ENCODE results near the gene GALNTL6.

GALNTL6 gene

DNA sequence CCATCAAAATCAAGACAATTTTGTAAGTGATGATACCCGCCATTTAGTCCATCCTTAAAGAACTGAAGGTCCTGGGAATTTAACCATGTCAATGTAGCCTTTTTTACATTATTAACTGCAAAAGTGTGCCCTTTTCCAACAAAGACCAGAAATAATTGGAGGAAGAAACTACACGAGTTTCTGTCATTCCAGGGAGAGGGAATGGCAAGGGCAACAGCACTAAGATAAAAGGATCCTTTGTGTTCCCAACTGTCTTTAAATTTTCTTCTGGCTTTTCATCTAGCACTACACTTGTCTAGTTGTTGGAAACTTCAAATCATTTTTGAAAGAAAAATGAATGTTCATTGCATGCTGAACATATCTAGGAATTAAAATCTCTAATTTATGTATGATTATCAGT lies 286.2 kb downstream of the GALNTL6 start:
- no peaks in the 10 kb centered on the region for H3K36me3 Mint-ChIP-seq (ENCODE audit: low read depth)
- peaks cover 3% of the 10 kb centered on the region for H3K27me3 Mint-ChIP-seq (ENCODE audit: low read depth, poor library complexity)
- H3K4me1 Mint-ChIP-seq, result no peaks in the 10 kb centered on the region
- H3K9me3 Mint-ChIP-seq, result no peaks in the 10 kb centered on the region
- H3K27ac Mint-ChIP-seq, result no peak overlapping the region
- TF ChIP-seq, protein P1, sequence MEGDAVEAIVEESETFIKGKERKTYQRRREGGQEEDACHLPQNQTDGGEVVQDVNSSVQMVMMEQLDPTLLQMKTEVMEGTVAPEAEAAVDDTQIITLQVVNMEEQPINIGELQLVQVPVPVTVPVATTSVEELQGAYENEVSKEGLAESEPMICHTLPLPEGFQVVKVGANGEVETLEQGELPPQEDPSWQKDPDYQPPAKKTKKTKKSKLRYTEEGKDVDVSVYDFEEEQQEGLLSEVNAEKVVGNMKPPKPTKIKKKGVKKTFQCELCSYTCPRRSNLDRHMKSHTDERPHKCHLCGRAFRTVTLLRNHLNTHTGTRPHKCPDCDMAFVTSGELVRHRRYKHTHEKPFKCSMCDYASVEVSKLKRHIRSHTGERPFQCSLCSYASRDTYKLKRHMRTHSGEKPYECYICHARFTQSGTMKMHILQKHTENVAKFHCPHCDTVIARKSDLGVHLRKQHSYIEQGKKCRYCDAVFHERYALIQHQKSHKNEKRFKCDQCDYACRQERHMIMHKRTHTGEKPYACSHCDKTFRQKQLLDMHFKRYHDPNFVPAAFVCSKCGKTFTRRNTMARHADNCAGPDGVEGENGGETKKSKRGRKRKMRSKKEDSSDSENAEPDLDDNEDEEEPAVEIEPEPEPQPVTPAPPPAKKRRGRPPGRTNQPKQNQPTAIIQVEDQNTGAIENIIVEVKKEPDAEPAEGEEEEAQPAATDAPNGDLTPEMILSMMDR (IDR thresholded peaks at IDR 0.05), result no peak
- no peak overlapping the region for H3K4me3 Mint-ChIP-seq
- no peak for DNase-seq

DNA sequence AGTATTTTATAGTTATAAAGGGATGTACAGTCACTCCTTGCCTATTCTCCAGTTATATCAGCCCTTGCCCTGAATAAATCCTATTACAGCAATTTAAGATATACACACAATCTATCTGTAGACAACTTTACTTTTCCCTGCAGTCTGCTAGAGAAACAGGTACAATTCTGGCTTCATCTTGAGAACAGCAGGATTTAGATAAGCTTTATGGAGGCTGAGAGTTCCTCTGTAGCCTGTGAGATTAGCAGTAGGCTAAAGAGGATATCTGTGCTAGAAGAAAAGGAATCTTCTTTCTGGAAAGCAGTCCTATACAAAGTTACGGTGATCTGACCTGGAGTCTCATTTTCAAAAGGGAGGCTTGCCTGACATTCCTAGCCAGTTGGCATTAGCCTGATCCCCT lies 290.3 kb downstream of the GALNTL6 start:
- no peak overlapping the region for H3K27ac Mint-ChIP-seq
- H3K36me3 Mint-ChIP-seq (ENCODE audit: low read depth), result no peaks in the 10 kb centered on the region
- no peak for DNase-seq
- no peak overlapping the region for H3K4me3 Mint-ChIP-seq
- TF ChIP-seq, protein P1 (IDR thresholded peaks at IDR 0.05), result no peak
- H3K27me3 Mint-ChIP-seq (ENCODE audit: low read depth, poor library complexity), result no peaks in the 10 kb centered on the region
- no peaks in the 10 kb centered on the region for H3K4me1 Mint-ChIP-seq
- no peaks in the 10 kb centered on the region for H3K9me3 Mint-ChIP-seq

DNA sequence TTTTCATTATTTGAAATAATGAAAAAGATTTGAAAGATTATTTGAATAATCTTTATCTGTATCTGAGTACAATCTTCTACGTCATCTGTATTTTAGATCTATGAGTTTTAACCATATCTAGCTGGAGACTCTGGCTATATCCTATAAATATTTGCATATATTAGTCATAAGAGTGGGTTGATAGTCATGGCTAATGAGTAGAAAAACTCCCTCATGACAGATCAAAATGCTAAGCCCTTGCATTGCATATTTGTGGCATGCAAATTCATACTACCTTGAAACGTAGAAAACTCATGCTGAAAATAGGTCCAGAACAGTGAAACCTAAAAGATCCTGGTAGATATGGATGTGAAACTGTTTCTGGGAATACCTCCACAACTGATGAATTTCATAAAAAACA lies 291.3 kb downstream of the GALNTL6 start:
- DNase-seq, result no peak
- Mint-ChIP-seq H3K4me3 (no peak overlapping the region), H3K27me3 (ENCODE audit: low read depth, poor library complexity) (no peaks in the 10 kb centered on the region), H3K9me3 (no peaks in the 10 kb centered on the region), H3K4me1 (no peaks in the 10 kb centered on the region), H3K27ac (no peak overlapping the region), H3K36me3 (ENCODE audit: low read depth) (no peaks in the 10 kb centered on the region)
- TF ChIP-seq, protein P1 (IDR thresholded peaks at IDR 0.05), result no peak

DNA sequence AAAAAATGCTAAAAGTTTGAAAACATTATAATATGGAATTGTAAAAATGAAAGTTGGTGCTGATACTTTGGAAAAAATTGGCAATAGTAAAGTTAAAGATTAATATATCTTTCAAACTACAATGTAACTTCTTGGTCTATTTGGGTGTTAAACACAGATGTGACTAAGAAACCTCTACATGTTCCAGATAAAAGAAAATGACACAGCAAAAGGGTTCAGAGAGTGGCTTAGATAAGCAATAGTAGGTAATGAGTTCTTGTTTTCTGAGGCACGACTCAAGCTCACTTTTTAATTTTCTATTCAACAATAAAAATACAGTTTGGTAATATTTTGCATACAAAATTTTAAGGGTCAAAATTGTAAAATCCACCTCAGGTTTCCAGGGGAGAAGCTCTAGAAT lies 292.7 kb downstream of the GALNTL6 start:
- Mint-ChIP-seq H3K4me1 (no peaks in the 10 kb centered on the region), H3K4me3 (no peak overlapping the region), H3K27ac (no peak overlapping the region), H3K36me3 (ENCODE audit: low read depth) (no peaks in the 10 kb centered on the region), H3K27me3 (ENCODE audit: low read depth, poor library complexity) (no peaks in the 10 kb centered on the region), H3K9me3 (no peaks in the 10 kb centered on the region)
- no peak for DNase-seq
- TF ChIP-seq, protein P1 (IDR thresholded peaks at IDR 0.05), result no peak

DNA sequence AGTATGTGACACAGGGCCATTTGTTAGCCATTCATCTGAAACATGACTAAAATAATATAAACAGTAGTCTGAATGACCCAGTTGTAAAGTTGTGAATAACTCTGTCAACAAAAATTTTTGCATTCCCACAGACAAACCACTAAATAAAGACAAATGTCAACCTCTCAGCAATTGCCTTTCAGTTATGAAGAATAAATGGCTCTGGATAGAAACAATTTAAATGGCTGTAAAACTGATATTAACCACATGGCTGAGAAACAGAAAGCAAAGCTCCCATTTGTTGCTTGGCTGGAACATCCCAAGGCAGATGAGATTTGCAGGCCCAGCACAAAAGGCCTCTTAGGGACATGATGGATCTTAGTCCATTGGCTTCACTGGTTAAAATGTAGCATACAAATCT lies 296.3 kb downstream of the GALNTL6 start:
- H3K4me1 Mint-ChIP-seq, result no peaks in the 10 kb centered on the region
- no peak for DNase-seq
- no peaks in the 10 kb centered on the region for H3K9me3 Mint-ChIP-seq
- H3K4me3 Mint-ChIP-seq, result no peak overlapping the region
- H3K27ac Mint-ChIP-seq, result no peak overlapping the region
- H3K36me3 Mint-ChIP-seq (ENCODE audit: low read depth), result no peaks in the 10 kb centered on the region
- no peaks in the 10 kb centered on the region for H3K27me3 Mint-ChIP-seq (ENCODE audit: low read depth, poor library complexity)
- TF ChIP-seq, protein P1 (IDR thresholded peaks at IDR 0.05), result no peak

DNA sequence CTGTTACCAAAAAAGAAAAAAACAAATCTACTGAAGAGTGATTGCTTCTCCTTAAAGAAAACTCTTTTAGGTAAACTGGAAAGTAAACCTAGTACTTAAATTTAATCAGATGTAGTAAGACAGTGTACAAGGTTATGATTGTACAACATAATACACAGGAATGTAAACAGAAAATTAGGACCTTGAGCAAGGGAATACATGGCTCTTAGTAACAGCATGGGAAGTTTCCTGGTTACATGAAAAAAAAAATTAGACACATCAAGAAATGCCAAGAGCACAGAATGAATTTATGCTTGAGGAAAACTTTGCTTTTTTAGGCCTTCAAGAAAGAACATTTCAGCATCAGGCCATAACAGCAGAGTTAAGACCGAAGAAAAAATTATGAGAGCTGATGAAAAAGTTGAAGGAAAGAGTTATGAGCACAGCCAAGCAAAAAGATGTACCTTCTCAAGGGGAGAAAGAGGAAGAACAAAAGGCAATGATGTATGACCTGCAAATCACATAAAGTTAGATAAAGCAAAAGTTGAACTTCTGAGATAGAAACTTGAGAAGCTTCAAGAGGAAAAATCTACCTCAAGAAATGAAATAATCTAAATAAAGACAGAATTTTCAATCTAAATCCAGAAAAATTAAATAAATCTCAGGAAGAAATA lies 311.6 kb downstream of the GALNTL6 start:
- H3K27ac Mint-ChIP-seq, result no peak overlapping the region
- TF ChIP-seq, protein P1 (IDR thresholded peaks at IDR 0.05), result no peak
- no peaks in the 10 kb centered on the region for H3K4me1 Mint-ChIP-seq

More for the DNA sequence above, 311.6 kb downstream of the GALNTL6 start:
- H3K9me3 Mint-ChIP-seq, result no peaks in the 10 kb centered on the region
- no peaks in the 10 kb centered on the region for H3K36me3 Mint-ChIP-seq (ENCODE audit: low read depth)
- H3K27me3 Mint-ChIP-seq (ENCODE audit: low read depth, poor library complexity), result no peaks in the 10 kb centered on the region
- no peak overlapping the region for H3K4me3 Mint-ChIP-seq
- no peak for DNase-seq
